IPS-11a (cell line): ENCODE measurements around the gene RDH8.

Experiments
- H3K4me3 ChIP-seq: one replicate; pipeline ENCODE4 v1.5.1; 2013; ENCODE audit warnings: low read depth, low read length, control low read depth

RDH8 gene

GRCh38 chr19:10036601-10037071, 23.4 kb downstream of the RDH8 start:
- no peak overlapping the region for H3K4me3 ChIP-seq

DNA sequence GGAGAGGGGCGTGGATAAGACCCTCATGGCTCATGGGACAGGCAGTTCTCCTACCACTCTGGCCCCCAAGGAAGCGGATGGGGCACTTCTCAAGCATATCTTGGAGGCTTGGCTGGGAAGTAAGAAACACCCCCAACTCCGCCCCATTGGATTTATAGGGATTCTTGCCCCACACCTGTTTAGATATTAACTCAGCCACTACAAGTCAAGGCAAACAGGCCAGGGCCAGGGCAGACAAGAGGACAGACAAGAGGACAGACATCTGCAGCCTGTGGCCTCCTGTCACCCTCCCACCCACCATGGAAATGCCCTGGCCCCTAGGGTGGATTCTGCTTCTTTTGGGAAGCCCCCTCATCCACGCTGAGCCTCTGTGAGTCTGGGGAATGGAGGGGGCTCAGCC, 24.1 kb downstream of the RDH8 start:
- H3K4me3 ChIP-seq: no peak overlapping the region

- H3K4me3 ChIP-seq: no peak overlapping the region
Observed at GRCh38 chr19:10037809-10038208, 24.5 kb downstream of the RDH8 start.

- H3K4me3 ChIP-seq: no peak overlapping the region
Observed at GRCh38 chr19:10043286-10043927, 30.1 kb downstream of the RDH8 start.

GRCh38 chr19:10044390-10044789, 31.1 kb downstream of the RDH8 start:
- H3K4me3 ChIP-seq: no peak overlapping the region

GRCh38 chr19:10045371-10045770, 32.1 kb downstream of the RDH8 start:
- no peak overlapping the region for H3K4me3 ChIP-seq

- H3K4me3 ChIP-seq: no peak overlapping the region
Observed at GRCh38 chr19:10049626-10050025, 36.3 kb downstream of the RDH8 start.

- H3K4me3 ChIP-seq: no peak overlapping the region
Observed at GRCh38 chr19:10052602-10053360, 39.5 kb downstream of the RDH8 start.

- H3K4me3 ChIP-seq: no peak overlapping the region
Observed at GRCh38 chr19:10061717-10062310, 48.5 kb downstream of the RDH8 start.

GRCh38 chr19:10068205-10068604, 54.9 kb downstream of the RDH8 start:
- H3K4me3 ChIP-seq: no peak overlapping the region

DNA sequence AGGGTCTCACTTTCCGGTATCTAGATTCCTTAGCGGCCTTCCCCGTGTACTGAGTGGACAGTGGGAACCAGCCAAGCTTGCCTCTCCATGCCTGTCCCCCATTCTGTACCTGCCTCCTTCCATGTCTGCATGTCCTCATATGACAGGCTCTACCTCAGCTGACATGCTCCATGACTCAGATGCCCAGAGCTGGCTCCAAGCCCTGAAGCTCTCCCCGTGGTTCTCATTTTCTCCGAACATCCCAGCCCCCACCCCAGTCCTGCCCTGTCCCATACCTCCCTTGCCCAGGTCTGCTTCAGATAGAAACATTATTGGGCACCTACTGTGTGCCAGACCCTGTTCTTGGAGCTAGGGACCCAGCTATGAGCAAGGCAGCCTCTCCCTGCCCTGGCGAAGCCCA, 55.8 kb downstream of the RDH8 start:
- H3K4me3 ChIP-seq: no peak overlapping the region

DNA sequence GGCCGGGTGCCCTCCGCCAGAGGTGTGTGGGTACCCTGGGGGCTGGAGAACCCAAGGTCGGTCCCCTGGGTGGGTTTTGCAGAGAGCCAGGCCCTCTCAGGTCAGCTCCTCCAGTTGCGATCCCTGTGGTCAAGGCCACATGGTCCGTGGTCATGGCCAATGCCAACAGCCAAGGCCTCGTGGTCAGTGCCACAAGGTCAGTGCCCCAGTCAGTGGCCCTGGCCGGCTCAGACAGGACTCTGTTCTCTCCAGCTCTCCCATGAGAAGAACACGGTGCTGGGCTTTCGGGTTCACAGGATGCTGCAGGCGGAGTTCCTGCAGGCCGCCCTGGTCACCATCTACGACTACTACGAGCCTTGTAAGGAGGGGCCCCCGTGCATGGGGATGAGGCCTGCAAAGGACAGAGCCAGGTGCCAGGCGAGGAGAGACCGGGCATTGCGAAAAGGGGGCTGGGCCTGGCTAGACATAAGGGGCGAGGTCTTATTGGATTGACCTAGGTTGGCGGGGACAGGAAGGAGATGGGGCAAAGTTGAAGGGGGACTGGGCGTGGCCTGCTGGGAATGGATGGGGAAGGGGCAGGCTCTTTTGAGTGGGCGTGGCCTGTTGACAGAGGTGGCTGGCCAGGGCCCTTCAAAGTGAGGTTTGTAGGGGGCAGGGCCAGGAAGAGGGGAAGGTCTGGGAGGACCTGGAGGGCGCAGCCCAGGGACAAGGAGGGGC, 57.6 kb downstream of the RDH8 start:
- no peak overlapping the region for H3K4me3 ChIP-seq
